Left ventricle myocardium superior (tissue), 1 donor: ENCODE measurements around the gene EXOC4. TPM values are rescaled to one million over a fixed set of nuclear protein-coding genes. Genes with fewer than 3 reads are reported as not detected.
"Not testable (repeated sequence)": the region's sequence is repeated elsewhere in the genome, so short reads cannot be mapped to it uniquely, and the experiment has no call there.

Experiments
- ATAC-seq: fragments of 200-7000 bp; cut with Tn5 transposase; one replicate; pipeline ENCODE4 v1.9.1; 2020; ENCODE audit warnings: mild to moderate bottlenecking, moderate library complexity
- DNase-seq: peaks from one replicate; pipeline ENCODE4 v3.0.0-alpha.2; 2020
- intact Hi-C: fragments of 100-400 bp; cut with micrococcal nuclease; formaldehyde crosslinking; loops from one replicate; pipeline ENCODE4 v1.11.0; 2022
- total RNA-seq: library from RNA; stranded (reverse); fragmentation: NEBNext Ultra II Directional; extraction: Animal tissue kit (Norgen Biotek cat#: 25700); gene quantifications from one replicate; pipeline ENCODE4 v1.2.1, GENCODE V29; 2021
- donor health status: DM: no; HTN: yes; CAD: no; lungs with severe emphysema.

The EXOC4 gene
- total RNA-seq, 1 donor from 2014 or later = 38.4 TPM

DNA sequence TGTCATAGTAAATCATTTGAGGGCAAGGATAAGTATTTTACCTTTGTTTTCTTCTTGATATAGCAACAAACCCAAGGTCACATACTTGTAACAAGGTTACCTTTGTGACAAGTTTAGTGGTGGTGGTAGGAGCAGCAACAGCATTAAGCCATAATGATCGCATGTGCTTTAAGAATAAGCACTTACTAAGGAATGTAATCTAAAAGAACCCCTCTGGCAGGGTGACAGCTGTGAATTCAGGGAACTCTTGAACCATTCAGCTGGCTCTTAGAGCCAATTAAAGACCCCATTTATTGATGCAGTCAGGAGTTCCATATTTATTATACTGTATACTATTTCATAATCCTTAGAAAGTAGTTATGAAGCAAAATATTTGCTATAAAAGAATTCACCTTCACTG lies 370.8 kb downstream of the EXOC4 start:
- intact Hi-C loops = no loop called here
- DNase-seq = no peak
- no peak for ATAC-seq

DNA sequence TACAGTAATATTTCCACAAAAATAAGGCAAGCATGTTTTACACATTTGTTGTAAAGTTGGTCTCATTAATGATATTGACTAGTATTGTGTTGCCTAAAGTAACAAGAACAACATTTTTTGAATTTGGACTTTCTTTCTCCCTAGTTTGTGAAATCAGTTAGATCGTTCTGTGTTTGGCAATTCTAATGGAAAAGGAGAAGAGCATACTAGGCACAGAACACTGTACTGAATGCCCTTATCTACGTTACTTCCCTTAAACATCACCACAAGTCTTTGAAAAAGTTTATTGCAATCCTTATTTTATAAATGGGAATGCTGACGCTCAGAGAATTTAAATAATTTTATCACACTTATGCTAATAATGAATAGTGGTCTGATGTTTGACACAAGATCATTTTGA lies 372.2 kb downstream of the EXOC4 start:
- intact Hi-C loops = no loop called here
- DNase-seq (no peak), ATAC-seq (no peak)

DNA sequence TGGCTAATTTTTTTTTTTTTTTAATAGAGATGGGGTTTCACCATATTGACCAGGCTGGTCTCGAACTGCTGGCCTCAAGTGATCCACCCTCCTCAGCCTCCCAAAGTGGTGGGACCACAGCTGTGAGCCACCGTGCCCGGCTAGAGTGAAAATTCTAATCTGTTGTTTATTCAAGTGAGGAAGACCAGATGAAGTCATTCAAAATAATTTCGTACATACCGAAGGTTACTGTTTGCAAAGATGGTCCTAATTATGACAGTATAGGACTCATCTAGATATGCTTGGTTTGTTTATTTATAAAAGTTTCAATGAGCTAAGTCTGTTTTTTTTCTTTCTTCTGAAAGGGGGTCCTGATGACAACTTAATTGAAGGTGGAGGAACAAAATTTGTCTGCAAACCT lies 376.8 kb downstream of the EXOC4 start:
- no peak for ATAC-seq
- DNase-seq = no peak
- intact Hi-C loops = no loop called here

DNA sequence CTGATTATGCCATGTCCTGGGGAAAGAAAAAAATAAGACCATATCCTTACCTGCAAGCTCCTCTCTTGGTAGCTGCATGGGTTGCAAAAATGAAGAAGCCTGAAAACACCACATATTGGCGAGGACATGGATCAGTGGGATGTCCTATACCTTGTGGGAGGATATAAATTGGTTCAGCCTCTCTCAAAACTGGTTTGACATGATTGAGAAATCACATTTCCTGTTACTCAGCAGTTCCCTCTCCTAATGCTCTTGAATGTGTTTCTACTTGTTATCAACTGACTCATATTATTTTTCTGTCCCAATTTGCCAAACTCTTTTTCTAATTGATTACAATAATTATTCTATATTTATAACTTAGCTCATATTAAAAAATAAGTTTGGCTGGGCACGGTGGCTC lies 380.2 kb downstream of the EXOC4 start:
- intact Hi-C loops = no loop called here
- DNase-seq (no peak), ATAC-seq (no peak)

DNA sequence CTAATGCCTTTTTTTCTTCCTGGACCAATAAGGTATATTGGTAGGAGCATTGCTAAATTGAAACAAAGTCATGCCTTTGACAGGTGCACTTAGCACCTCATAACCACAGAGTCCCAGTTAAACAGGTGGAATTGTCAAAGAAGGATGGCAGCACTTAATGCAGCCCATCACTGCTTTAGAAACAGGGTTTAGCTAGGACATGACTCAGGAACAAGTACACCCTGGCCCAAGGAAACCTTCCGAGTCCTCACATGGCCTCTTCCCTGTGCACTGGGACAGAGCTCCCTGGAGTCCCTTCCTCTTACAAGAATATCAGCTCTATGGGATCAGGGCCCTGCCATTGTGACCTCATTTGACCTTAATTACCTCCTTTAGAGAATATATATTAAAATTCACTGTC lies 382.7 kb downstream of the EXOC4 start:
- intact Hi-C loops = no loop called here
- ATAC-seq (no peak), DNase-seq (no peak)

DNA sequence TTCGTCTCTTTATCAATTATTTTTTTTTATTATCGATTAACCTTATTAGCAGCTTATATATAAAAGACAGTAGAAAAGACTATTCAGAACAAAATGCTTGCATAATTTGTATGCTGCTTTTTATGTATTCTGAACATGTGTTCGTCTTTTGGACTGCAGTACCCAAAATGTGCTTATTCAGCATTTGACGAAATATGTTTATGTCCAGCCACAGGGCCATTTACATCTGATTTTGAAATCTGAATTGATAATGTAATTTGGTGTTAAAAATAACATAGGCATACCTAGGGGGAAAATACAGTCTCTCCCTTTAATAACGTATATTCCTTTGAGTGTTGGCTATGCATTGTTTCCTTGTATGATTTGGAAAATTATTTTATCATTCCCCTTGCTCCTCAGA lies 386.0 kb downstream of the EXOC4 start:
- intact Hi-C loops = no loop called here
- ATAC-seq (no peak), DNase-seq (no peak)

DNA sequence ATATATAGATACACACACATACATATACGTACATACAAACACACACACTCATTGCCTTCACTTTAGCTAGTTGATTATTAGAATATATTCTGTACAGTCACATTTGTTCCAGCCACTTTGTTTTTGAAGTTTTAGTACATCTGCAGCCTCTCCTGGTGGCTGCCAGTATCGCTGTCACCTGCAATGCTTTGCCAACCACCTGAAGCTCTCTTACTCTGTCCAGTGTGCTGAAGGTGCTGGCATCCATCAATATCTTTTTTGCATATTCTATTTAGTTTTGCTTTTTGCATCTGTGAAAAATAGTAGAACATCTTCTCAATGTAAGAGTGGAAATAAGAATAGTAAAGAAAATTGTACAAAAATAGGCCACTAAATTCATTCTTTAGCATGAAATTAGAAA lies 388.6 kb downstream of the EXOC4 start:
- intact Hi-C loops = no loop called here
- no peak for DNase-seq
- ATAC-seq = no peak

DNA sequence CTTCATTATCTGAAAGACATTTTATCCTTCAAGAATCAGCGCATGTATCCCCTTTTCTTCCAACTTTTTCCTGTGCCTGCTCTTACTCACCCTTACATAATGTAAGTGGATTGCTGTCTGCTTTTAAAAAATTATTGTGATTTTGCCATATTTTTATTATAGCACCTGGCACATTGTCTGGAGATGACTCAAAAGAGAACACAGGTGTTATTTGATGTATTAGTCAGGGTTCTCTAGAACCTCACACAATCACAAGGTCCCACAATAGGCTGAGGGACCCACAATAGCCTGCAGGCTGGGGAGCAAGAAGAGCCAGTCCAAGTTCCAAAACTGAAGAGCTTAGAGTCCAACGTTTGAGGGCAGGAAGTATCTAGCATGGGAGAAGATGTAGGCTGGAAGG lies 390.0 kb downstream of the EXOC4 start:
- no peak for ATAC-seq
- intact Hi-C loops = no loop called here

DNA sequence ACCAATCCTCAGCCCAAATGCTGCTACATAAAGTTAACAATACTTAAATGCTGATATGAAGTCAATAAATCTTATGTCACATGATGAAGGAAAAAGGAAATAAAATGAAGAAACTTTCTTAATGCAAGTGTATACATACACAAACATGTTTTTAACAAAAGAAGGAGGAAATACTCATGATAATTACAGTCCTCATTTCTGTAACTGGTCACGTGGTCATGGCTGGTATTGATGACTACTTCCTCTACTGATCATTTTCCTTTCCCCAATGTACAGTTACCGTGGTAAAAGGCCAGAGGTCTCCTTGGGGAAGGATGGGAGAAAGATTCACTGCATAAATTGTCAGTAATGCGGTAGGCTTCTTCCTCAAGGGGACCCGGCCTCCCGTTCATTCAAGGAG lies 390.8 kb downstream of the EXOC4 start:
- ATAC-seq, intact Hi-C loops, DNase-seq: not testable (repeated sequence)

More for the DNA sequence above, 390.0 kb downstream of the EXOC4 start:
- DNase-seq = no peak

DNA sequence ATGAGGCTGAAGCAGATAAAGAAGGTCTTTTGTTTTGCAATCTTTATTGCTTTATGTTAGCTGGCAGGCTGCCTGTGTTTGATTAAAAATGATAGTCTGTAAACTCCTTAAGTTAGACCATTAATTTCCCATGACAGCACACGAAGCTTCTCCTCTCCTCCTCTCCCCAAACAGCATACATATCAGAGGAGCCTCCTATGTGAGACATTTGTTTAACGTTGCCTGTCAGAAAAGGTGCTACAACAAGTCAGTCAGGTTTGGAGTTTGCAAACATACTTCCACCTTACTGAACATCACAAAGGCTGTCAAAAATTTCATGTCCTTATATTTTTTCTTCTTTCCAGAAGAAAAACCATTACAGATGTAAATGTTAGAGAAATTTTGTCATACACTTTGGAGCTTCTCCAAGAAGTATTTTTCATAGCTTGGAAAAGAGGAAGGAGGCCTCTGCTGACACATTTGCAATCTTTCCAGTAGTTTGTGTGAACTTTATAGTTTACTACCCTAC lies 393.1 kb downstream of the EXOC4 start:
- DNase-seq = no peak
- no peak for ATAC-seq
- intact Hi-C loops = no loop called here

DNA sequence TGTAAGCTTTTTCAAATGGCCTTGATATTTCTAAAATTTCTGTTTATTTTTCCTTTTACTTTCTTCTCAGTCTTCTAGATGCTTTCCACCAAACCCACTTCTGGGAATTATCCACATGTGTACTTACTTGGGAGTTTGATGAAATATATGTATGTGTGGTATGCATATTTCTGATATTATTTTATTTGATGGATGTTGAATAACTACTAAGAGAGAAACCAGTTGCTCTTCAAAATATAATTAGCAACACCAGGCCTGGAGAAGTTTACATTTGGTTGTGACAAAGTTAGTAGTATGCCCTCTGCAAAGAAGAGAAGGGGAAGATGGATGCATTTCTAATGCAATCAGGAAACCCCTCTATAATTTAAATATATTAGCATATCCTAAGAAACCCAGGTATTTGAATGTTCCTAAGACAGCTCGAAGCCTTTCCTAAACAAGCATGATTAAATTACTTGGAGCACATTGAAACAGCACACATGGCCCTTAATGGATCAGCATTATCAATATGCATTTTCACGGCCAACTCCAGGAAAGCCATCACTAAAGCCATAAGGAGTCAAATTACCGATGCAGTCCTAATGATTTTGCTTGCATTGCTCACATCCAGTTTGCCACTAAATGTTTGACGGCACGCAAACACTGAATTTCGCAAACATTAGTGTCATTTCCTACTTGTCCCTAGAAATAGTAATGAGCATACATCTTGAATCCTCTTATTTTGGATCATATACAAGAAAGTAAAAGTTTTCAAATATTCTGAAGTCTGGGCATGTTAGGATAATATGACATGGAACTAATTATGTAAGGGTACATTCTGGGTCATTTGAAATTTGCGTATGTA lies 393.8 kb downstream of the EXOC4 start:
- no peak for ATAC-seq

DNA sequence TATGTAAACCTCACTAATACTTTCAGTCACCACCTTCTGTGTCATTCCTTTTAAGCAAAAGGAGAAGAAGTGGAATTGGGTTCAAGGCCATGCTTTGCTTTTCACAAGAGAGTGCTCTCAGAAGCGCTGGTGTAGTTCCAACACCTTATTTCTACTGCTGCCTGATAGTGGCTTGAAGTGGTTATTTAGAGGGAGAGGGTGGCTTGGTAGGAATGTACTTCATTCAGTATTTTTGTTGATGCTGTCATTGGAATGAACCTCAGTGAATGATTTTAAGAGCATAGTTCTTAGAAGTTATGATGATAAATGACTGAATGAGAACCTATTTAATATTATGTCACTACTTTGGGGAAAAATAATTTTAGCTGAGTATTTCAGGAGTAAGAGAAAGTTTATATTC lies 396.7 kb downstream of the EXOC4 start:
- DNase-seq (no peak), ATAC-seq (no peak)
- intact Hi-C loops = no loop called here

More for the DNA sequence above, 393.8 kb downstream of the EXOC4 start:
- DNase-seq = no peak
- intact Hi-C loops = no loop called here

DNA sequence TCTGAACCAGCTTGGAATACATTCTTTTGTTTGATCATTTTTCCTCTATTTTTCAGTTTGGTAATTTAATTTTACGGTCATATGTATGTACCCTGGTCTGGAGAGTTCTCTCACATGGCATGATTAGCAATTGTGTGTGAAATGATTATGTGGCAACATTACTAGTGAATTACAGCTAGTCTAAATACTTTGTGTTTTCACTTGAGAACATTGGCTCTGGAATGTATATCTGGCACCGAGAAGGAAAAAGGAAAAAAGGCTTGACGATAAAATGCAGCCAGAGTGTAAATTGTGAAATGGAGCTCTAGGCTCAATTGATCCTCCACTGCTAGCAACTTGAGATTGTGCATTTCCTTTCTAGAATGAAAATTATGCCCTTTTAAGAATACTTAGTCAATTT lies 397.2 kb downstream of the EXOC4 start:
- ATAC-seq (no peak), DNase-seq (no peak)
- intact Hi-C loops = no loop called here

DNA sequence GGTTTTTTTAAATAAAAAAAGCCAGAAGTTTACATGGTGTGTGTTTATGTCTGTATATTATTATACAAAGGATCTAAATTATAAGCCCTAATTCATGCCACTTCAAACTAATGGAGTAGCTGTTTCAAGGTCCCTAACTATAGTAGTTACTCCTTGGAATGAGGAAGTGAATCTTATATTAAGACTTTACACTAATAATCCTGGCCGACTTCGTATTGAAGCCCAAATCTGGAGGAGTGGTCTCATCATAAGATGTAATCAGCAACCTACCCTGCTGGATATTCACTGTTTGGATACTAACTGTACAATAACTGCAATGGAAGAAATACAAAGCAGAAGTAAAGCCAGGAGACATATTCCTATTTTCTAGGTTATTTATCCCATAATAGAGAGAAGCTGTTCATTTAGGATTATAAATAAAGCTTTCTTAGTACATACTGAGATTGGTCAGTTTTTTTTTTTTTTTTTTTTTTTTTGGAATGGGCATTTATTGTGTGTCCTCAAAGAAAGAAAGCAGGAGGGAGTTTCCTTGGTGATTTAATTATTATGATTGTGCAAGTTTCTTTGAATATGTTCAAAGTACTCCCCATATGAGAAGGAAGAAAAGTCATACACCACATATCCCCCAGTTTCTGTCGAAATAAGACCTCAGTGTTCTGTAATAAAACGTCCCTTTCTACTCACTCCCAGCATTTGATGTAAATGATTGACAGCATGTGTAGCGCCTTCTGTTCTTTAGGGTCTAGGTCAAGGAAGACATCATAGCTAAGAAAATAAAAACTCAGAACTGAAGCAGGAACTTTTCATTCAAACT lies 397.8 kb downstream of the EXOC4 start:
- no peak for ATAC-seq
- intact Hi-C loops = no loop called here
- DNase-seq = no peak

DNA sequence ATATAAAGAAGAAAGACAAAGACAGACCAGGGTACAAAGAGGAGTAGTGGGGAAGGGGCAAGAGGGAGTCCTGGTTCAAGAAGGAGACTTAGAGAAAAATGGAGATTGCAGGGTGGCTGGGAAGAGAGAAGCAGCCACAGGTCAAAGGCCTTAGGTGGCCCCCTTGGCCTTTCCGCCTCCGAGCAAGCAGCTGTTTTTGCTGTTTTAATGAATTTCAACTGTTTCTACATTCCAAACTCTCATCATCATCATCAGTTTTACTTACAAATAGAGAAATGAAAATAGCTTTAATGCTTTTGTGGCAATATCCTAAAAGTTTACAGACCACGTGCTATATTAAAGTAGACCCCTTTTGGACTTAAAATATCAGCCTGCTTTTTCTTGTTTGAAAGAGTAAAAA lies 399.7 kb downstream of the EXOC4 start:
- DNase-seq (no peak), ATAC-seq (no peak)
- intact Hi-C loops = no loop called here

DNA sequence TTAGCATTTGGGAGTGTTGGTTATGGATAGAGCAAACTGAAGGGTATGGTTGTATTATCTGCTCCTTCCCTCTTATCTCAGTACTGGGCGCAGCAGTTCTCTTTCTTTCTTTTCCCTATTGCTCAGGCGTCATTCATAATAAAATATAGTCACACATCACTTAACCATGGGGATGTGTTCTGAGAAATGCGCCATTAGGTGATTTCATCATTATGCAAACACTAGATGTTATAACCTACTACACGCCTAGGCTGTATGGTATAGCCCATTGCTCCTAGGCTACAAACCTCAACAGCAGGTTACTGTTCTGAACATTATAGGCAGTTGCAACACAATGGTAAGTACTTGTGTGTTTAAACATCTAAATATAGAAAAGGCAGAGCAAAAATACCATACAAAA lies 401.7 kb downstream of the EXOC4 start:
- DNase-seq = no peak
- no peak for ATAC-seq
- intact Hi-C loops = no loop called here

DNA sequence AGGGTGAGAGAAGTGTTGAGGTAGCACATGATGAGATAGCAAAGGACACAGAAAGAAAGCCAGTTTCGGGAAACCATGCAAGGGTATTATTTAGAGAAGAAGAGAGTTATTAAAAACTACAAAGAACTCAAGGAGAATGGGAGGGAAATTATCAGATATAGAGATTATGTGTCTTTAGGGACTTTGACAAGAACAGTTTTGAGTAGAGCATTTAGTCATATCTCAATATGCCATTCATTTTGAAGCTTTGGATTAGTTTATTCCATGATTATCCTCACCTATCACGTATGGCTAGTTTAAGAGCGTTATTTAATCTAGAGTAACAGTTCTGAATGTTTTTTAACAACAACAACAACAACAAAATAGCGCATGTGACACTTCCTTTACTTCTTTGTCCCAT lies 409.4 kb downstream of the EXOC4 start:
- no peak for DNase-seq
- intact Hi-C loops = no loop called here
- ATAC-seq = no peak

DNA sequence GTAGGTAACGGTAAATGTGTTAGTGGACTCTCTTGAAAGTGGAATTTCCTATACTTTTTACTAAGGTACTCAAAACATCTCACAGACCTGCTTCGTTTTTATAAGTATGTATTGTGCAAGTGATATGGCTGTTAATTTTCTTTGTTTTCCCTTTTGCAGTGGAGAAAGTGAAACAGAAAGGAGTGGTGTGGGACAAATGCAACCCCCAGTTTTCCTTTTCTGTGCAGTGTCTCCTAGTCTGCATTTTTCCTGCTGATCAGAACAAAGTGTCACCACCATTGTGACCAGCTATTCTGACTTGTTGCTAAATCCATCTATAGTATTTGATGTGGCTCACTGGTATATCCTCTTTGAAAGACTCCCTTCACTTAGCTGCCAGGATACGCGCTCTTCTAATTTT lies 410.0 kb downstream of the EXOC4 start:
- intact Hi-C loops = no loop called here

DNA sequence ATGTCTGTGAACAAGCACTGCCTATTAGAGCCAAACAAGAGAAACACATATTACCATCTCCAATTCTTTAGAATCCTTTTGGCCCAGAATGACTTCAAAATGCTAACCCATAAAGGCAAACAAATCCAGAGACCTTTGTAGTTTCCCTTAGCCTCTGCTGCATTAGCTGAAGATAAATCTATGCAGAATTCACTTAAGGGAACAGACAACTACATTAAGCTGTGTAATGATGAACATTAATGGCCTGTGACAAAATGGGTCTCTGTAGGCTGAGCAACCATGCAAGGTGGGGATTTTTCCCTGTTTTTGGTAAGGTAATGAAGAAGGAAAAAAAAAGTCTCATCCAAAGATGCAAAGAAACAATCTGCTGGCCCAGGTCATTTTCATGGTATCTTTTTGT lies 411.6 kb downstream of the EXOC4 start:
- ATAC-seq (no peak), DNase-seq (no peak)
- intact Hi-C loops = no loop called here

More for the DNA sequence above, 410.0 kb downstream of the EXOC4 start:
- no peak for ATAC-seq
- no peak for DNase-seq

DNA sequence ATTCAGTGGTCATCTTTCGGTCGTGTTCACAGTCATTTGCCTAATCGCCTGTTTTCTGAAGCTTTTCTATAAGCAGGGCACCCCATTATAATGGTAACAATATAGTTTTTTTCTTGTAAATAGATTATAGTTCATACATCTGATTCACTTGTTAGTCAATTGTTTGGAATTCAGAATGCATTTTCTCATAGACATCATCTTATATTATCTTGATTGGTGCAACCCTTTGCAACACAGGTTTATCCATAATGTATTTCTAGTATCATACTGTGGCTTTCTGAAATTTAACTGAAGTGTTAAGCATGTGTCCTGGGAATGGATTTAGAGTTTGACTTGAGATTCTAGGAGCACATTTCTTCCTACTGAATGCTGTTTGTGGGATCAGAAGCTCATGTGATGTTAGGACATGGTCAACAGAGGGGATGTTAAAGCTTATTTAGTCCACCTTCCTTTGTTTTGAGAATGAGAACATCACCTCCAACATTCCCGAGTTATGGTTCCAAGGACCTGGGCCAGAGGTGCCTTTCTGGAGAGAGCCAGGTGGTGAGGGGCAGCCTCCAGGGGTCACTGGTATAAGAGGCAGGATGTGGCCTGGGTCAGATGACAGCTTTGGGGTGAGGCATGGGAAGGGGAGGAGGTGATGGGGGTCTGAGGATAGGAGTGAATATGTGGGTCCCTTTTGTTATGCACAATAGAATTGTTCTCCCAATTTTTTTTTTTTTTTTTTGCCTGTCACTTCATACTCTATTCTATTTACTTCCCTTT lies 415.6 kb downstream of the EXOC4 start:
- no peak for ATAC-seq
- intact Hi-C loops = no loop called here
- DNase-seq = no peak
